EL (cell line): ENCODE results near the gene CKAP2.
A peak's percentile ranks its signal among the peaks of the same experiment; 100 is the strongest.
"Not testable (repeated sequence)": the region's sequence is repeated elsewhere in the genome, so short reads cannot be mapped to it uniquely, and the experiment has no call there.

ENCODE experiments used
- DNase-seq: peaks from one replicate; pipeline ENCODE4 v3.0.0-alpha.2; 2016

Gene CKAP2

DNA sequence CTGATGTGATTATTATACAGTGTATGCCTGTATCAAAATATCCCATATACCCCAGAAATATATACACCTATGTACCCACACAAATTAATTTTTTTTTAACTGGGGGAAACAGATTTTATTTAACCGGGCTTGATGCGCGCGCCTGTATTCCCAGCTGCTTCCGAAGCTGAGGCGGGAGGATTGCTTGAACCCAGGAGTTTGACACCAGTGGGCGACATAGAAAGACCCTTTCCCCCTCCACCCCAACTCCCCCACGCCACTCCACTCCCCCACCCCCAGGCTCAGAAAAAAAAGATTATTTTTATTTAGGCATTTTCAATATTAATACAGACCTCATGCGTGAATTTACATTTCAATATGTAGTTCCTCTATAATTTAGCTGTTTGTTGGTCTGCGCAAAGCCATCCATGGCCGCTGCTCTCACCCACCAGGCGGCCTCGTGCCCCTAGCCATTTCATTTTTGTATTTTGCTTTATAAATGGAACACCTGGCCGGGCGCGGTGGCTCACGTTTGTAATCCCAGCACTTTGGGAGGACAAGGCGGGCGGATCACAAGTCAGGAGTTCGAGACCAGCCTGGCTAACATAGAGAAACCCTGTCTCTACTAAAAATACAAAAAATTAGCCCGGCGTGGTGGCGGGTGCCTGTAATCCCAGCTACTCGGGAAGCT, 4.0 kb upstream of the CKAP2 start:
- DNase-seq: no peak

DNA sequence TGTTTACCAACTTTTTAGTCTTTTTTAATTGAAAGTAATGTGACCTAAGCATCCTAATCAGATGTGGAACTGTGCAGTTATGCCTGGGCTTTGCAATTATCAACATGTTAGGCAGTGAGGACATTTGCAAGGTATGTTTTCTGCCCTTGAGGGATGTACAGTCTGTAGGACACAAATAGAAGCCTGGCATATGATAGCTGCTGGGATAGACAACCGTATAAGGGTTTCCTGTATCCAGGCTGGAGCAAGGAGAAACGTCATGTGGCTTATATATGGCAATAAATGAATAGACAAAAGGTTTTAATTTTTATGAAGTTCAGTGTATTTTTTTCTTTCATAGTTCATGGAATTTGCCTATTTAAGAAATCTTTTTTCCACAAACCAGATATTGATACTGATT, 2.8 kb upstream of the CKAP2 start:
- no peak for DNase-seq

DNA sequence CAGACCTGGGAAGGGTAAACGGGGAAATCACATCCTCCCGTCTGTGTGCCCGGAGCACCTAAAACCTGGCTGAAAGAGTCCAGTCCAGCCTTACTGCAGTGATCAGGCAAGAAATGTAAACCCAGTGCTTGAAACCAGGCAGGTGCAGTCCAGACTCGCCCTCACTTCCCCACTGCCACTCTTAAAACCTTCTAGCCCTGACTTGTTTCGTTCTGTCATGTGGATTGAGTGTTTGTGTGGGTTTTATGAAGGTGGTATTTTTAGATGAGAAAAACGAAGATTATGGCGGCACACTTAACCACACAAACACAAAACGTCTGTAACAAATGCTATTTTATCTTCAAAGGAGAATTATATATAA, 839 bp upstream of the CKAP2 start:
- peak; percentile 9 for DNase-seq

DNA sequence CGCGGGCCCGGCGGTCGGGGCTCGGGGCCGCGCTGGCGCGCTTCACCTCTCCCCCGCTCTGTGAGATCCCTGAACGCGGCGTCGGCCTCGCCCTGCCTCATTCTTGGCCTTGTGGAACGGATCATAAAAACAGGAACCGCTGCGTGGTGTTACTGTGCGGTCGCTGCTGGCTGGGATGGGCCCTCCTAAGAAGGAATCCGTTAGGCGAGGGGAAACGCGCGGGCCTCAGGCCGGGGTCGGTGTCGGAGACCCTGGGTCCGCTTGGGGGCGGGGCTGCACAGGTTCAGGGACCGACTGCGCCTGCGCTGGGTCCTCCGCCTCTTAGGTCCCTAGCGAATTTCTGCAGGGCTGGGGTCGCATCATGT, 381 bp downstream of the CKAP2 start:
- DNase-seq: peak; percentile 61

DNA sequence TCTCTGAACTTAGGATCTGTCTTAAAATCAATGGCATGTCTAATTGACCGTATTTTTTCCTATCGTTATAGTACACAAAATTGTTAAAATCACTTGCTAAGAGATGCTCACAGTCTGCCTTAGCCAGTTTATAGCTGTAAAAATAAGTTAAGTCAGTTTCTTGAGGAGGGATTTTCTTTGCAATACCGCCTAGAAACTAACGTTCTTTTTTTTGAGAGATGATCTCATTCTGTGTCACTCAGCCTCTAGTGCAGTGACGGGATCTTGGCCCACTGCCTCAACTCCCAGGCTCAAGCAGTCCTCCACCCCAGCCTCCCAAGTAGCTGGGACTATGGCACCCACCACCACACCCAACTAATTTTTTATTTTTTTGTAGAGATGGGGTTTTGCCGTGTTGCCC, 4.4 kb downstream of the CKAP2 start:
- peak; percentile 75 for DNase-seq

DNA sequence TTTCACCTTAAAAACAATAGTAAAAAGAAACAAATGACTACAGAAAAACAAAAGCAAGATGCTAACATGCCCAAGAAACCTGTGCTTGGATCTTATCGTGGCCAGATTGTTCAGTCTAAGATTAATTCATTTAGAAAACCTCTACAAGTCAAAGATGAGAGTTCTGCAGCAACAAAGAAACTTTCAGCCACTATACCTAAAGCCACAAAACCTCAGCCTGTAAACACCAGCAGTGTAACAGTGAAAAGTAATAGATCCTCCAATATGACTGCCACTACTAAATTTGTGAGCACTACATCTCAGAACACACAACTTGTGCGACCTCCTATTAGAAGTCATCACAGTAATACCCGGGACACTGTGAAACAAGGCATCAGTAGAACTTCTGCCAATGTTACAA, 6.0 kb downstream of the CKAP2 start:
- DNase-seq: no peak

DNA sequence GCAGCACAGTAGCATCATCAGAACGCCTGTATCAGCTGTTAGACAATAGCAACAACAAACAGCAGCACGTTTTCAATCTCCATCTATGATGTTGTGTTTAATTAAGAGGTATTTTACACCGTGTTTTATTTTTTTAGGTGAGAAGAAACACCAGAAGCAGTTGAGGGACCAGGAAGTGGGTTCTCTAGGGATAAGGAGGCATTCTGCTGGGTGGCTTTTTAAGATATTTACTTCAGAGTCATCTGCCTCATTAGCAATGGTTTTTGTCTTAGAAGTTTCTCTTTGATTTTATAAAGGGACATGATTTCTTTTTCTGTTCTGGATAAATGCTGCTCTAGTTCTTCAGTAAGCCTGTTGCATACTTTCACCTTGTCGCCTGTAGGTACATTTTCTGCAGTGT, 8.2 kb downstream of the CKAP2 start:
- no peak for DNase-seq

DNA sequence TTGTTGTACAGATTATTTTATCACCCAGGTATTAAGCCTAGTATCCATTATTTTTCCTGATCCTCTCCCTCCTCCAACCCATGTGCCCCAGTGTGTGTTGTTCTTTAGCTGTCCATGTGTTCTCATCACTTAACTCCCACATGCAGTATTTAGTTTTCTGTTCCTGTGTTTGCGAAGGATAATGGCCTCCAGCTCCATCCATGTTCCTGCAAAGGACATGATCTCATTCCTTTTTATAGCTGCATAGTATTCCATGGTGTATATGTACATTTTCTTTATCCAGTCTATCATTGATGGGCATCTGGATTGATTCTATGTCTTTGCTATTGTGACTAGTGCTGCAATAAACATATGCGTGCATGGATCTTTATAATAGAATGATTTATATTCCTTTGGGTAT, 13.2 kb downstream of the CKAP2 start:
- DNase-seq: not testable (repeated sequence)

DNA sequence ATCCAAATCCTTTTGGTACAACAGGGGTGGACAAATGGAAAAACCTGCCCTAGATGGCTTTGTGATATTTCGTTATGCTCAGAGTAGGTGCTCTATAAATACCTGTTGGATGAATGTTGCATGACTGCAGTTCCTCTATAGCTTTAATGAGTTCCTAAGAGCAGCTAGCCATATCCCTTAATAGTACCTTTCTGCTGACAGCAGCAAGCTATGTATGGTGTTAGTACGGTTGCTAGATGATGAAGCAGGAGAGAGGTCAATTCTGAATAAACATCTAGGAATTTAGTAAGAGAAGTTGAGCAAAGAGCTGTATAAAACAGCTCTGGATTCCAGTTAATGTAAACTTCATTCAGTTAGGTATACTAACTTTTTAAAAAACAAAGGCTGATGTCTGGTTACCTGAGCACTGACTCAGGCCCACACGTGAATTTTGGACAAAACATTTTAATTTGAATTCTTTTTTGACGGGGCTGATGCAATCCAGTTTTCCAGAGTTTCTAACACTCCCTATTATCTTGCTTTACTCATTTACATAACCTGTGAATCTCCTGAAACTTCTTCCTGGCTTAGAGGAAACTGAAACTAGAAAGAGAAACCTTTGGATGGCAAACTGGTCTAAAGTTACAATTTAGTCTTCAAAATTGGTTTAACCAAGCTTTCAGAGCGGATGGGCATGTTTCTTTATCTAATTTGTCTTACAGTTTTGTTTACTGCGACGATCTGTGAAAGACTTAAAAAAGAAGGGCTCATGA, 25.6 kb downstream of the CKAP2 start:
- not testable (repeated sequence) for DNase-seq

DNA sequence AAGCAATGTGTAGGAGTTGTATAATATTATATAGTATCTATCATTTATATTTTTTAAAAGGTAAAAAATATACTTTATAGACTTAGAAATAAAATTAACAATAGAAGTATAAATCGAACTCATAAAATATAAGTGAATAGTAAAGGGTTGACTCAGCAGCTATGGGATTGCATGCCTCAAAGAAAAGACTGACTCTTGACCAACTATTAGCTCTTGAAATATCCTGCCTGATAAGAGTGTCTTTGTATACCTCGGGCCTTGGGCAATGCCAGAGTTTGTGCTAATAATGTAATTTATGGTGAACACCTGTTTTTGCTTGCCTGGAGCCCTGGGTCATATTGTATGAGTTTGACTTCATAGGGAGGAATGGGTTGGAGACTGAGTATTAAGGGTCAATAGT, 31.8 kb downstream of the CKAP2 start:
- not testable (repeated sequence) for DNase-seq

DNA sequence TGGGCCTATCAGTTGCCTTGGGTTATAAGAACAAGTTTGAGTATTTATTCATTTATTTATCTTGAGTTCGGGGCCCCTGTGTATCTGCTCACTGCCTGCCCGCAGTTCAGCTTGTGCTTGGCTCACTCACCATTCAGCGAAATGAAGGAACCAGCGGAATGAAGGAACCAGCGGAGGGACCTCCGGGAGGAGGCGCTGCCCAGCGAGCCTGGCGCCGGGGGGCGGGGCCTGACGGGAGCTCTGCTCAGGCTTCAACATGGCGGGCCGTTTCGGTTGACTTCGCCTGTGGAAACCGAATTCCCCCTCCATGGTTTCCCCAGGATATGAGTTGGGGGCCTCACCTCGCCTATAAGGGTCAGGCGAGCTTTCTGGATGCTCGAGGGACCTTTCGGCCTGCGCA, 33.5 kb downstream of the CKAP2 start:
- DNase-seq: not testable (repeated sequence)

DNA sequence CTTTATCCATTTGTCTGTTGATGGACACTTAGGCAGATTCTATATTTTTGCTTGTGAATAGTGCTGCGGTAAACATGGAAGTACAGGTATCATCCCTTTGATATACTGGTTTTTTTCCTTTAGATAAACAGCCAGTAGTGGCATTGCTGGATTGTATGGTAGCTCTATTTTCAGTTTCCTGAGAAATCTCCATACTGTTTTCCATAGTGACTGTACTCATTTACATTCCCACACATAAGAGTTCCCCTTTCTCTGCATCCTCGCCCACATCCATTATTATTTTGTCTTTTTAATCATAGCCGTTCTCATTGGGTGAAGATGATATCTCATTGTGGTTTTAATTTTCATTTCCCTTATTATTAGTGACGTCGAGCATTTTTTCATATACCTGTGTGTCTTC, 35.7 kb downstream of the CKAP2 start:
- DNase-seq: not testable (repeated sequence)

DNA sequence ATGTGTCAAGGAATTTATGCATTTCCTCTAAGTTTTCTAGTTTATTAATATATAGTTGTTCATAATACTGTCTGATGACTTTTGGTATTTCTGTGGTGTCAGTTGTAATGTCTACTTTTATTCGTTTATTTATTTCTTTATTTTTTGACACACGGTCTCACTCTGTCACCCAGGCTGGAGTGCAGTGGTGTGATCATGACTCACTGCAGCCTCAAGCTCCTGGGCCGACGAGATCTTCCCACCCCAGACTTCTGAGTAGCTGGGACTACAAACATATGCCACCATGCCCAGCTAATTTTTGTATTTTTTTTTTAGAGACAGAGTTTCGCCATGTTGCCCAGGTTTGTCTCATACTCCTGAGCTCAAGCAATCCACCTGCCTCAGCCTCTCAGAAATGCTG, 39.0 kb downstream of the CKAP2 start:
- DNase-seq: not testable (repeated sequence)

DNA sequence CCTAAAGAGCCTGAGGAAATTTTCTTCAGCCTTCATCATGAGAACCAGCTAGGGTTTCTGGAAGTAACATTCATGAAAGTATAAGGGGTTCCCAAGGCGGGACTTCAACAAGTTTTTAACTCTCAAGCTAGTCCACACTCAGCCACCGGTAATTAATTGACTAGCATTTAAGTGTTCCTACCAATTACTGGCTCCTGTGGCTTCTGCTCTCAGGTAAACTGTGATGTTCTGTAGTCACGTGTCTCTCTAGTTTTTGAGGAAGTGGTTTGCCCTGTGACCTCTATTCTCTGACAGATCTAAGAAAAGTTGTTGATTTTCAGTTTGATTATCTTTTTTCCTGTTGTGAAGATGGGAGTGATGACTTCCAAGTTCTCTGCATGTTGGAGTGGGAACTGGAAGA, 42.7 kb downstream of the CKAP2 start:
- DNase-seq: not testable (repeated sequence)

DNA sequence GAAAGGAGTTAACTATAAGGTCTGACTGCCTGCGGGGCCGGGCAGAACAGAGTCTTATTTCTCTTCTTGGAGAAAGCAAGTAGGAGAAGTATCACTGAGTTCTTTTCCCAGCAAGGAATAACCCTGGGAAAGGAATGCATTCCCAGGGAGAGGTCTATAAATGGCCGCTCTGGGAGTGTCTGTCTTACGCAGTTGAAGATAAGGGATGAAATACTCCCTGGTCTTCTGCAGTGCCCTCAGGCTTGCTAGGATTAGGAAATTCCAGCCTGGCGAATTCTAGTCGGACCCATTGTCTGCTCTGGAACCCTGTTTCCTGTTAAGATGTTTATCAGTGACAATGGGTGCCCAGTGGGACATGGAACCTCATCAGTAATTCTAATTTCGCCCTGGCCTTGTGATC, 47.0 kb downstream of the CKAP2 start:
- DNase-seq: not testable (repeated sequence)

DNA sequence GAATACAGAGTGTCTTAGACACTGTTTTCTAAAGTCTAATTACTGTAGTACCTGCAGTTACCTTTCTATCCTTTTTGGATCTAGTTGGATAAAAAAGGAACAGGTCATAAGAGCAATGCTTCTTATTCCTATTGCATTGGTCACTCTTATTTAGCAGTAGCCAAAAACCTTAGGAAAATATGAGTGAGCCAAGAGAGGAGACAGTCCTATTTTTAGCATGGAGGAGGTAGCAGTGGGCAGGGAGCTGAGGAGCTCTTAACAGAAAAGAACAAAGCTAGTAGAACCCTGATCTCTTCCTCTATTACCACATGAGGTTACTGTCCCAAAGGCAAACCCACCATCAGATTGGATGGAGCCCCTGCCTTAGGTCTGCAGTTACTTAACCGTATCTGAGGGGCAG, 50.6 kb downstream of the CKAP2 start:
- not testable (repeated sequence) for DNase-seq

DNA sequence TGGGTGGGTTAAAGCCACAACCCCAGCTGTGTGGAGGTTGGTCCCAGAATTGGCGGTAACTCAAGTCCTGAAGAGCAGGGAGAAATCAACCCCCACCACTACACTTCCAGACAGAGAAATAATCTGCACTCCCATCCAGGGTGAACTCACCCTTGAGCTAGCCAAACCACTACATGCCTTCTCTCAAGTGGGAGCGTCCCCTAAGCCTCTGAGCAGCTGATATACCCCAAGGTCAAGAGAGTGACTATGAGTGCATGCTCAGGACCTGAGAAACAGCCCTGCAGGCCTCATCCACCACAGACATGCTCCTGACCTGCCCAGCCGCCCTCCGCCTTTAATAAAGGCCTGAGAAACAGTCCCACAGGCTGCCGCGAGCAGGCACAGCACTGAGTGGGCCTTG, 54.3 kb downstream of the CKAP2 start:
- DNase-seq: not testable (repeated sequence)

DNA sequence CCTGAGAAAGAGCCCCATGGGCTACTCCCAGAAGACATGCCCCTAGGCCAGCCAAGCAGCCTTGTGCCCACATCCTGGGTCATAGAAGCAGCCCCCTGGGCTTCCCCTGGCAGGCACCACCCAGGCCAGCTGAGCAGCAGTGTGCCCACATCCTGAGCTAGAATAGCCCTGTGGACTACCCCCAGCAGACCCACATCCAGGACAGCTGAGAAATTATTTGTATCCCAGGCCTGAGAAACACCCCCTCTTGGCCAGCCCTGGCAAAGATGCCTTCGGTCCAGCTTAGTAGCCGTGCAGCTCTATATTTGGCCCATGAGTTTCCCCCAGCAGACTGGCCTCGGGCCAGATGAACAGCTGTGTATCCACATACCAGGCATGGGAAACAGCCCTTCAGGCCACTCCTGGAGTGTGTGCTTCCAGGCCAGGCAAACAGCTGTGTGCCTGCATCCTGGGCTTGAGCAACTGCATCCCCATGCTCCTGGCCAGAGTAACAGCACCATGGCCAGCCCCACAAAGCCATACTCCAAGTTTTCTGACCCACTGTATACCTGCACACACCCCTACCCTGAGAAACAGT, 55.0 kb downstream of the CKAP2 start:
- DNase-seq: not testable (repeated sequence)

DNA sequence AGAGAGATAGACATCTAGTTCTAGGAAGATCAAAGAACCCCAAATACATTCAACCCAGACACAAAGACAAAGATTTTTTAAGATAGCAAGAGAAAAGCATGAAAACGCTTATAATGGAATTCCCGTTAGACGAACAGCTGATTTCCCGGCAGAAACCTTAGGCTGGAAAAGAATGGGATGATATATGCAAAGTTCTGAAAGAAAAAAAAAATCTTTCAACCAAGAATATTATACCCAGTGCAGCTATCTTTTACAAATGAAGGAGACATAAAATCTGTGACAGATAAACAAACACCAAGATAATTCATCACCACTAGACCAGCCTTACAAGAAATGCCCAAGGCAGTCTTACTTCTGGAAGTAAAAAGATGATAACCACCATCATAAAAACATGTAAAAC, 56.3 kb downstream of the CKAP2 start:
- DNase-seq: not testable (repeated sequence)

DNA sequence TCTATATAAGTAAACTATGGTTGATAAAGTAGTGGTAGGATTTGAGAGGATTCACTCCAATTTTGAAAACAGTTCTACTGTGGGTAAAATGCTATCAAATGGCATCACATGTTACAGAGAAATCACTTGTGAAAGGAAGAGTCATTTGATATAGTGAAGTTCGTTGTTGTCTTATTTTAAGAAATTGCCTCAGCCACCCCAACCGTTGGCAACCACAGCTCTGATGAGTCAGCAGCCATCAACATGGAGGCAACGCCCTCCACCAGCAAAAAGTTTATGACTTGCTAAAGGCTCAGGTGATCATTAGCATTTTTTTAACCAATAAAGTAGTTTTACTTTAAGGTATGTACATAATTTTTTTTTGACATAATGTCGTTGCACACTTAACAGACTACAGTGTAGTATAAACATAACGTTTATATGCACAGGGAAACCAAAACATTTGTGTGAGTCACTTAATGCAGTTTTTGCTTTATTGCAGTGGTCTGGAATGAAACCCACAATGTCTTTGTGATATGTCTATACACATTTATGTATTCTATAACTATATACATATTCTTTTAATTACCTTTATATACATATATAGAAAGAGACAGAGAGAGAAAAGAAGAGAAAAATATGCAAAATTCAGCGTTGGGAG, 58.8 kb downstream of the CKAP2 start:
- DNase-seq: peak; percentile 2

DNA sequence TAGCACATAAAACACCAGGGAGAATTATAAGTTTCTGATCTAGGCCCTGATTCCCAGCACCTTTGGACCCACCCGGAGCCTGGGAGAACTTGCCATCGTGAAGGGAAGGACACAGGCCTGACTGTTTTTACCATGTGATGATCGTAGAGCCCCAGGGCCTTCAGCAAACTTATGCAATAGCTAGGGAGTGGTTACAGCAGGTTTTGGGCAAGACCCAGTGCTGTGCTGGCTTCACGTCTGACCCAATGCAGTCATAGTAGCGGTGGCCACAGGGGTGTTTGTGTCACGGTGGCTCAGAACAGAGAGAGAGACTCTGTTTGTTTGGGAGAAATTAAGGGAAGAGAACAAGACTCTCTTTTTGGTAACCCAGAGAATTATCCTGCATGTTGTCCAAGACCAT, 68.0 kb downstream of the CKAP2 start:
- not testable (repeated sequence) for DNase-seq
